SK-N-DZ (cell line): Measurements from ENCODE around the gene ITPRIPL2.

ENCODE experiments used
- DNase-seq: peaks from one replicate; pipeline ENCODE4 v3.0.0-alpha.2; 2015; ENCODE audit warnings: low spot score

The ITPRIPL2 gene

GRCh38 chr16:19119564-19119963 lies 5.8 kb downstream of the ITPRIPL2 start:
- DNase-seq = no peak

DNA sequence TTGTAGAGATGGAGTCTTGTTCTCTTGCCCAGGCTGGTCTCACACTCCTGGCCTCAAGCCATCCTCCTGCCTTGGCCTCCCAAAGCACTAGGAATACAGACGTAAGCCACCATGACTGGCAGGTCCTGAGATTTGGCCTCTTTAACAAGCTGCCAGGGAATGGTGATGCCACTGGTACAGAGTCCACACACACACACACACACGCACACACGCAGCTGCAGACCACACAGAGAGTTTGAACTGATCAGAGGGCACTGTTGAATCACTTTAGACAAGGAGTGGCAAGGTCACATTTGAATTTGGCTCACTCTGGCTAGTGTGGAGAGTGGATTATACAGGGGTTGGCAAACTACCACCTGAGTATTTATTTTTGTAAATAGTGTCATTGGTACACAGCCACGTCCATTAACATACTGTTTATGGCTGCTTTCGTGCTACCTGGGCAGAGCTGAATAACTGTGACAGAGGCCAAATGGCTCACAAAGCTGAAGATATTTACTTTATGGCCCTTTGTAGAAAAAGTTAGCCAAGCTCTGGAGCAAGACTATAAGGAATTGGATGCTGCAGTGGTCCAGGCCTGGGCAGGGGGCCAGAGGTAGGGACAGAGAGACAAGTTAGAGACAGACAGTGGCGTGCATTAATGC lies 9.9 kb downstream of the ITPRIPL2 start:
- DNase-seq = no peak

GRCh38 chr16:19126300-19126699 lies 12.5 kb downstream of the ITPRIPL2 start:
- no peak for DNase-seq

- no peak for DNase-seq
Observed at GRCh38 chr16:19127205-19127604, 13.4 kb downstream of the ITPRIPL2 start.

GRCh38 chr16:19127674-19128131 lies 13.9 kb downstream of the ITPRIPL2 start:
- DNase-seq = no peak

GRCh38 chr16:19128454-19129200 lies 14.9 kb downstream of the ITPRIPL2 start:
- peak; percentile 88 for DNase-seq

- DNase-seq = no peak
Observed at GRCh38 chr16:19130385-19130784, 16.6 kb downstream of the ITPRIPL2 start.

DNA sequence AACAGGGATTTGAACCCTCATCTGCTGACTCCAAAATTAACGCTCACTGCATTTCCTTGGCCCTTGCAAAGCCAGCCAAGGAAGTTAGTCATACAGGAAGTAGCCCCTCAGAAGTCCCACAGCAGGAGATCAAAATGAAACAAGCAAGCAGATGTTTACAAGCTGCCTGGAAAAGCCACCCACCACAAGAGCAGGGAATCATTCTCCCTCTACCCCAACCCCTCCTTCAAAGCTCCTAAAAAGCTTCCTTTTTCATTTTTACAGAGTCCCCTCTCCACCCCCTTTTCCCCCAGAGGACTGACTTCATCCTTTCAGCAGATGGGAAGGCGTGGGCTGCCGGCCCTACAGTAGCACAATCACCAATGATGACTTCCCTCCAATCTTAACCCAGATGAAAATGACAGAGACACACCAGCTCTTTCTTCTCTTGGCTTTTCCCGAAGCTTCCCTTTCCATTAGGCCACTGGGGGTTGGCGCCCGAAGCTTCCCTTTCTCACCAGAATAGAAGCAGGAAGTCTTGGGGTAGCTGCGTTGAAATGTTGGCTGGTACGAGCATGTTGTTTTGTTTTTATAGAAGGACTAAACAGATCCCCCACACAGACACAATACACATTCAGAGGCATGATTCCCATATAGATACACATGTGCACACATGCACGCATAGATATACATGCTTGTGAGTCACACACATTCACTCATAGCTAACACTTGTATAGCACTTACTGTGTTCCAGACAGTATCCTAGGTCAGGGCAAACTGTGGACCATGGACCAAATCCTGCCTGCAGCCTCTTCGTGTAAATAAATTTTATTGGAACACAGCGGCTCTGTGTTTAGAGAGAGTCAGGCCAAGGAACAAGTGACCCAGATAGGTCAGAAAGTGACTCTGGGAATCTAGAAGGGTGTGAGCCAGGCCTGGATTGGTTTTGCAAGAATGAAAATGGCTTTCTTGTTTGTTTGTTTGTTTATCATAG lies 17.4 kb downstream of the ITPRIPL2 start:
- no peak for DNase-seq

- no peak for DNase-seq
Observed at GRCh38 chr16:19131825-19132218, 18.1 kb downstream of the ITPRIPL2 start.

- DNase-seq = no peak
Observed at GRCh38 chr16:19132255-19132654, 18.5 kb downstream of the ITPRIPL2 start.

DNA sequence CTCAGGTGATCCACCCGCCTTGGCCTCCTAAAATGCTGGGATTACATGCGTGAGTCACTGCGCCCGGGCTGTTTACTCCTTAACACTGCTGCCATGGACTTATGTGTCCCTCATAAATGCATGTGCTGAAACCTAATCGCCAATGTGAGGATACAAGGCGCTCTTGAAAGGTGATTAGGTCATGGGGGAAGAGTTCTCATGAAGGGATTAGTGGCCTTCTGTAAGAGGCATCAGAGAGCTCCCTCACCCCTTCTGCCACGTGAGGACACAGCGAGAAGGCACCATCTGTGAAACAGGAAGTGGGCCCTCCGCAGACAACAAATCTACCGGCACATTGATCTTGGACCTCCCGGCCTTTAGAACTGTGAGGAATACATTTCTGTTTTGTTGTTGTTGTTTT lies 19.1 kb downstream of the ITPRIPL2 start:
- no peak for DNase-seq

DNA sequence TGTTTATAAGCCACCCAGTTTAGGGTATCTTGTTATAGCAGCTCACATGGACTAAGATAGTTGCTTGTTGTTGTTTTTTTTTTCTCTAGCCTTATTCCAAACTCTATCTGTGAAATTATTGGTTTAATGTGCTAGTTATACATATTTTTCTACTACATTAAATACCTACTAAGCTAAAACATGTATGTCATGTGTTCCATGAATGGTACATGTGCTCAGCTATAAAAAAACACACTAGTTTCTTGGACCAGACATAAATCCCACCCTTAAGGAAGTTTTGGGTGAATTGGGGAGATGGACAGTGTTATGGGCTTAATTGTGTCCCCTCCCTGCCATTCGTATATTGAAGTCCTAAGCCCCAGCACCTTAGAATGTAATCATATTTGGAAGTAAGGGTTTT lies 19.8 kb downstream of the ITPRIPL2 start:
- DNase-seq = no peak

GRCh38 chr16:19135201-19135842 lies 21.6 kb downstream of the ITPRIPL2 start:
- no peak for DNase-seq

DNA sequence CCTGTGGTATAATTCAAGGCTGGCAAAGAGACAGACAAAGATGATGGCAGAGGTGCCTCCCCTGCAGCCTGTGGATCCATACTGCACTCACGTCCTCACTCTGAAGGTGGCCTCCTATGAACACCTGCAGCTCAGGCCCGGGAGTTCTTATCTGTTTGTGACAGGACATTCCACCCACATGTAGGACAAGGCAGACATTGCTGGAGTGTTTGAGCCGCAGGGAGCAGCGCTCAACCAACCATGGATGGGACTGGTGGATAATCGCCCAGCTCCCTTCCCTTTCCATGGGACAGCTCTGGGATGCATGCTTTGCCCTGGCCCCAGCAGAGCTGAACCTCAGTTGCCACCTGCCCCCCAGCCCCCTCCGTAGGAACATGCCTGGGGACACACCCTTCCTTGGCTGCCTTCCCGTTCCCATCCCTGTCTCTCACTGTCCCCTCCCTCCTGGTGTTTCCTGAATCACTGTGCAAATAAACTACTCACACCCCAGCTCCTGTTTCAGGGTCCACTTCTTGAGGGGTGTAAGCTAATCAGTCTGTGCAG lies 22.2 kb downstream of the ITPRIPL2 start:
- no peak for DNase-seq

DNA sequence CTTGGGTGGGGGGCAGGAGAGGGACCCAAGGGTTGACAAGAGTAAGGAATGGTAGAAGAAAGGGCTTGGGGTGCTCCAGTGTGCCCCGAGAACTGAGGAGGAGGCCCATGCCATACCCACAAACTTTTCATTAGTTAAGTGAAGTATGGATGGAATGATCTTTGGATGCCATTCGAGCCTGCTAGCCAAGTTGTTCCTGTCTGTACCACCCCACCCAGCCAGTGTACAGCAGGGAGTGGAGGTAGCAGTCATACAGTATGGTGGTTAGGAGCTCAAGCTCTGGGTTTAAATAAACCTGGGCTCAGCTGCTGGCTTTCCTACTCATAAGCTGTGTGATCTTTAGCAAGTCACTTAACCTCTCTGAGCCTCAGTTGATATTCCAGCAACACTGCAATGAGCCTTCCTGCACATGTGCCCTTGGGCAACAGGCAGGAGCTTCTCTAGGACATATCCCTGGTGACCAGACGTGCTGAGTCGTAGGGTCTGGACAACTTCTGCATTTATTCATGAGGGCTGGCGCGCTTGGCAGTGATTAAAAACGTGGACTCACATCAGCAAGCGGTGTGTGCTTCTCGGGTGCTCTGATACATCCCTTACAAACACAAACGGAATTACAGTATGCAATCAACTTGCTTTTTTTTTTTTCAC lies 22.9 kb downstream of the ITPRIPL2 start:
- DNase-seq = peak; percentile 39

DNA sequence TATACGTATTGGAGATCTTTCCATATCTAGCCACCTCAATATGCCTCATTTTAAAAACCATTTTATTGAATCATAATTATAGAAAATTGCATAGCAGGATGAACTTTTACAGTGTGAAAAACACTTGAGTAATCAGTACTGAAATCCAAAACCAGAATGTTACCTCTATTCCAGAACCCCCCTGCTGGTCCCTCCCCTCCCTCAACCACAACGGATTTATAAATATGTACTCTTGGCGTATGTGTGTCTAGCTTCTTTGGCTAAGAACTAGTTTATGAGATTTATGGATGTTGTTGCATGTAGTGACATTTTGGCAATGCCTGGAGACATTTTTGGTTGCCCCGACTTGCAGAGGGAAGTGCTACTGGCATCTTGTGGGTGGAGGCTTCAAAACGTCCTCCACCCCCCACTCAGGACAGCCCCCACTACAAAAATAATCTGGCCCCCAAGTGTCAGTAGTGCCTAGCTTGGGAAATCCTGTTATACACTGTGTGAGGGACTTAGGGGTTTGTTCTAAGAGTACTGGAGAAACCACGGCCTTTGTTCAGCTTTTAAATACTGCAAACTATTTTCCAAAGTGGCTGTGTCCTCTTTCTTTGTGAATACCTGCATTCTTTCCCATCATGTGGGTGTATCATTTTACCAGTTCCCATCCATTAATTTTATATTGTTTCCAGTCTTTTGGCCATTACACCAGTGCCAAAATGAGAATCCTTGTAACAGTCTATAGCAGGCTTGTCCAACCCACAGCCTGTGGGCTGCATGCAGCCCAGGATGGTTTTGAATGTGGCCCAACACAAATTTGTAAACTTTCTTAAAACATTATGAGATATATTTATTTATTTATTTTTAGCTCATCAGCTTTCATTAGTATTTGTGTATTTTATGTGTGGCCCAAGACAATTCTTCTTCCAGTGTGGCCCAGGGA lies 23.7 kb downstream of the ITPRIPL2 start:
- no peak for DNase-seq

- DNase-seq = peak; percentile 36
Observed at GRCh38 chr16:19138601-19139000, 24.8 kb downstream of the ITPRIPL2 start.

DNA sequence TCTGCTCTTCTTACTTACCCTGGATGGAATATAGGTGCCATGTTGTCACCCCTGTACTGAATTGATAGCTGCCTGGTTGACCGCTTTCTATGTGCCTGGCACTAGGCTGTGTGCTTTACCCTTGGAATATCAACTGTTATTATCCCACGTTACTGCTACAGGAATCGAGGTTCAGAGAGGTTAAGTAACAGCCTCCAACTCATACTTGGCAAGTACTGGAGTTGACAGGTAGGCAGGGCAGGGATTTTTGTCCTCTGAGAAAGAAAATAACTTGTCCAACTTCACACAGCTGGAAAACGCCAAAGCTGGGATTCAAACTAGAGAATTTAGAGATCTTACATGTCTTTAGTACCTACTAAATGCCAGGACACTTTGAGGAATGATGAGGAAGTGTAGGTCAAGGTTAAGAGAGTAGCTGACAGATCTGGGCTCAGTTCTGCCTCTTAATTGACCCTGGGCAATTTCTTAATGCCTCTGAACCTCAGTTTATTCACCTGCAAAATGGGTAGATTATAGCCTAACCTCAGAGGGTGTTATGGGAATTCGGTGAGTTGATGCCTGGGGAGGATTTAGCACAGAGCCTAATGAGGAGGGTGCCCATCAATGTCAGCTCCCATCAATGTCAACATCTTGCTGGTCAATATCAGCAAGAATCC lies 25.8 kb downstream of the ITPRIPL2 start:
- no peak for DNase-seq

GRCh38 chr16:19140396-19140795 lies 26.6 kb downstream of the ITPRIPL2 start:
- no peak for DNase-seq
